Measurements from ENCODE around the gene CDC42EP4.
"Not testable (repeated sequence)": the region's sequence is repeated elsewhere in the genome, so short reads cannot be mapped to it uniquely, and the experiment has no call there.

The CDC42EP4 gene

DNA sequence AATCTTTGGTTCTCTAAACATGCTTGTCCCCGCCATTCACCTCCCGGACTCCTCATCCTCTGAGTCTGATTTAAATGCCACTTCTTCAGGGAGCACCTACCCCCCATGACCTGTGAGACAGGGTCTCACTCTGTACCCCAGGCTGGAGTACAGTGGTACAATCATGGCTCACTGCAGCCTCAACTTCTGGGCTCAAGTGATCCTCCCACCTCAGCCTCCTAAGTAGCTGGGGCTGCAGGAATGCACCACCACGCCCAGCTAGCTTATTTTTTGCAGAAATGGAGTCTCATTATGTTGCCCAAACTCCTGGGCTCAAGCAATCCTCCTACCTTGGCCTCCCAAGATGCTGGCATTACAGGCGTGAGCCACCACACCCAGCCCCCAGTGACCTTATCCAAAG, 37.3 kb downstream of the CDC42EP4 start:
- DNase-seq = no peak

DNA sequence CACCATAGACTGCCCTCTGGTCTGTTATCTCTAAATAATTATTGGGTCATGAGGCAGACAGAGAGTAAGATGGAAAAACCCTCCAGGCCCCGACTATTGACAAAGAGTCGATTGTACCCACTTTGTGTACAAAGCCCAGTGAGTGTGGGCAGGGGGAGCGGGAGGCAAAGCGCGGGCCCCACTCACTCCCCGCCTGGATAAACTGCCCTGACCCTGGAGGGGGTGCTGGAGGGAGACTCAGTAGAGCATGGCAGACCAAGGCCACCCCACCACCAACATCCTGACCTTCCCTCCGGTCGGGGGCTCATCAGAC, 38.9 kb downstream of the CDC42EP4 start:
- DNase-seq = no peak

DNA sequence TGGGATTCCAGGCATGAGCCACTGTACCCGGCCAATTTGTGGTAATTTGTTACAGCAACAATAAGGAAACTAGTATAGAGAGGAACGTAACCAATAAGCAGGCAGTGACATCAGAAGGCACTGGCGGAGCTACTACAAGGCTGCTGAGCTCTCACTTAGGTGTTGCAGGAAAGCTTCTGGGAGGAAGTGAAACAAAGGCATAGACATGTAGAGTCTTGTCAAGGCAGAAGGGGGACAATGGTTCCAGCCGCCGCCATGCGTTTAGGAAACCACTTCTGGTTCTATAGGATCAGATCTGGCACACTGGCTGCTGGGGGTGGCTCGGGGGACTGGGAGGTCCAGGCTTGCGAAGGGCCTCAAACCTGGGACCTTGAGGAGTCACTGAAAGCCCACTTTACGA, 40.7 kb downstream of the CDC42EP4 start:
- no peak for DNase-seq

DNA sequence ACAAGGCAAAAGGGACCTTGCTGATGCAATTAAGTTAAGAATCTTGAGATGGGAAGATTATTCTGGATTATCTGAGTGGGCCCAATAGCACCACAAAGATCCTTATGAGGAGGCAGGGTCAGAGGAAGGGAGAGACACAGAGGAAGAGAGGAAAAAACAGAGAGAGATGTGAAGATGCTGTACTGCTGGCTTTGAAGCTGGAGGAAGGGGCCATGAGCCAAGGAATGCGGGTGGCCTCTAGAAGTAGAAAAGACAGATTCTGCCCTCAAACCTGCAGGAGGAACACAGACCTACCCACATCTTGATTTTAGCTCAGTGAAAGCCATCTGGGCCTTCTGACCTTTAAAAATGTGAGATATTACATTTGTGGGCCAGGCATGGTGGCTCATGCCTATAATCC, 42.0 kb downstream of the CDC42EP4 start:
- no peak for DNase-seq

DNA sequence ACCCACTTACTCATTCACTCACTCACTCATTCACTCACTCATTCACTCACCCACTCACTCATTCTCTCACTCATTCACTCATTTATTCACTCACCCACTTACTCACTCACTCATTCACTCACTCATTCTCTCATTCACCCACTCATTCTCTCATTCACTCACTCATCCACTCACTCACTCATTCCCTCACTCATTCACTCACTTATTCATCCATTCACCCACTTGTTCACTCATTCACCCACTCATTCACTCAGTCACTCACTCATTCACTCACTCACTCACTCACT, 42.5 kb downstream of the CDC42EP4 start:
- no peak for DNase-seq

DNA sequence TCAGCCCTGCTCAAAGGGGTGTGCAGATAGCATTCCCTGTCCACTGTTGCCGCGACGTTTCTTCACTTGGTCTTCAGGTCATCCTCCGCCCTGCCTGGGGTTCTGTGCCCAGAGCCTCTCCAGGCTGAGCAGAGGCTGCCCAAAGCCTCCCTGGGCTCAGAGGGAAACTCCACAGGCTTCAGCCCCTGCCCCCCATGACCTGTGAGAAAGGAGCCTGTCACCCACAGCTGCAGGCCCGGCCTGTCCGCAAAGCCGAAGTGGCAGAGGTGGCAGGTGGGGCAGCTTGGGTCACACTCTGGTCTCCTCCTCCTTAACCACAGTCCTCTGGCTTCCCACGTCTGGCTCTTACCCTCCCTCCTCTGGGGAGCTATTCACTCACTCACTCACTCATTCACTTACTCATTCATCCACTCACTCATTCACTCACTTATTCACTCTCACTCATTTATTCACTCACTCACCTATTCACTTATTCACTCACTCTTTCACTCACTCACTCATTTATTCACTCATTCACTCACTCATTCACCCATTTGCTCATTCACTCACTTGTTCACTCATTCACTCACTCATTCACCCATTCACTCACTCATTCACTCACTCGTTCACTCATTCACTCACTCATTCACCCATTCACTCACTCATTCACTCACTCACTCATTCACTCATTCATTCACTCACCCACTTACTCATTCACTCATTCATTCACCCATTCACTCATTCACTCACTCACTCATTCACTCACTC, 43.0 kb downstream of the CDC42EP4 start:
- no peak for DNase-seq

DNA sequence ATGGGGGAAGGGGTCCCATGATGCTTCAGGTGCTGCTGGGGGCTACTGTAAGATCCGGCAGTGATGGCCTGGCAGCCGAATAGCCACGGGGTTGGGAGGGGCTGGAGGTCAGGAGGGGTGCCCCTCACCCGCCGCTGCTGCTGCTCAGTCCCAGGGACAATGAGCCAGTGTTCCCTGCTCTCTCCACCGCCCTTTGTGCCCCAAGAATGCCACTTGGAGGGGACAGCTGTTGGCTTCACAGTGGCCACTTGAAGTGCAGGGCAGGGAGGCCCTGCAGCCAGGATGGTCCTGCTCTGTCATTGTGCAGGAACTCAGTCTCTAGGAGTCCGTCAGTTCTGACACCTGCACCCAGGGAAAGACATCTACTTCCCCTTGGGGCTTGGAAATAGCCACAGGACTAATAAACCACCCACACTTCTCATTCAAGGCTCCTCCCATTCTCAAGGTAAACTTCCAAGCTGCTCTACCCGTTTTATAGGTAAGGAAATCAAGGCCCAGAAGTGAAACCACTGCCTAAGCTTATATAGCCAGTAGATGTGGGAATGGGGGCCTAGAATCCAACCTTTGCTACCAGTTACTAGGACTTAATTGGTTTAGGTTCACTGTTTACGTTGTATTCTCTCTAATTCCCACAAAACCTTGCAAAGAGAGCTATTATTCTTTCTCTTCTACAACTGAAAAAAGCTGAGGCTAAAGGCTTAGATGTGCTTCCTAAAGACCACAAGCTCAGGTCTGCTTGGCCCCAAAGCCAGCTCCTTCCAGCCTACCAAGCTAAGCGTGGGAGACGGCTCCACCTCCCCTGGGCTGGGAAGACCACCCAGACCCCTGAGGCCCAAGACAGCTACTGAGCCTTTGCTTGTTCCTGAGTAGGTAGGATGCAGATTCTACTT, 43.9 kb downstream of the CDC42EP4 start:
- DNase-seq = no peak

- DNase-seq = no peak
Measured at GRCh38 chr17:73266796-73267195, 45.0 kb downstream of the CDC42EP4 start.

DNA sequence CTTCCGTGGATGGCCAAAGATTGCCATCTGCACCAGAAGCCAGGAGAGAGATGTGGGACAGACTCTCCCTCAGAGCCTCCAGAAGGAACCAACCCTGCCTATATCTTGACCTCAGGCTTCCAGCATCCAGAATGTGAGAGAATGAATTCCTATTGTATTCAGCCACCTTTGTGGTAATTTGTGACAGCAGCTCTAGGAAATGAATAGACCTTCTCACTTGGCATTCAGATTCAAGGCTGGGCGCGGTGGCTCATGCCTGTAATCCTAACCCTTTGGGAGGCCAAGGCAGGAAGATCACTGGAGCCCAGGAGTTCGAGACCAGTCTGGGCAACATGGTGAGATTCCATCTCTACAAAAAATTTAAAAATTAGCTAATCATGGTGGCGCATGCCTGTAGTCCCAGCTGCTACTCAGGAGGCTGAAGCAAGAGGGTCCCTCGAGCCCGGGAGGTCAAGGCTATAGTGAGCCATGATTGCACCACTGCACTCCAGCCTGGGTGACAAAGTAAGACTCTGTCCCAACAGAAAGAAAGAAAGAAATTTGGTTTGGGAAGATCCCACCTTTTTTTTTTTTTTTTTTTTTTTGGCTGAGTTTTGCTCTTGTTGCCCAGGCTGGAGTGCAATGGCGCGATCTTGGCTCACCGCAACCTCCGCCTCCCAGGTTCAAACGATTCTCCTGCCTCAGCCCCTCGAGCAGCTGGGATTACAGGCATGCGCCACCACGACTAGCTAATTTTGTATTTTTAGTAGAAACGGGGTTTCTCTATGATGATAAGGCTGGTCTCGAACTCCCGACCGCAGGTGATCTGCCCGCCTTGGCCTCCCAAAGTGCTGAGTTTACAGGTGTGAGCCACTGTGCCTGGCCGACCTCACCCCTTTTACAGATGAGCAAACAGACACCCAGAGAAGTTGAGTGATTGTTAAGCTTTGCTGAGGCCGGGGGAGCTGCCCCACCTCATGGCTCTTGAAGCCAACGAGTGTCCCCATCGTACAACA, 45.9 kb downstream of the CDC42EP4 start:
- DNase-seq = no peak

GRCh38 chr17:73264448-73264847, 47.4 kb downstream of the CDC42EP4 start:
- DNase-seq = not testable (repeated sequence)

DNA sequence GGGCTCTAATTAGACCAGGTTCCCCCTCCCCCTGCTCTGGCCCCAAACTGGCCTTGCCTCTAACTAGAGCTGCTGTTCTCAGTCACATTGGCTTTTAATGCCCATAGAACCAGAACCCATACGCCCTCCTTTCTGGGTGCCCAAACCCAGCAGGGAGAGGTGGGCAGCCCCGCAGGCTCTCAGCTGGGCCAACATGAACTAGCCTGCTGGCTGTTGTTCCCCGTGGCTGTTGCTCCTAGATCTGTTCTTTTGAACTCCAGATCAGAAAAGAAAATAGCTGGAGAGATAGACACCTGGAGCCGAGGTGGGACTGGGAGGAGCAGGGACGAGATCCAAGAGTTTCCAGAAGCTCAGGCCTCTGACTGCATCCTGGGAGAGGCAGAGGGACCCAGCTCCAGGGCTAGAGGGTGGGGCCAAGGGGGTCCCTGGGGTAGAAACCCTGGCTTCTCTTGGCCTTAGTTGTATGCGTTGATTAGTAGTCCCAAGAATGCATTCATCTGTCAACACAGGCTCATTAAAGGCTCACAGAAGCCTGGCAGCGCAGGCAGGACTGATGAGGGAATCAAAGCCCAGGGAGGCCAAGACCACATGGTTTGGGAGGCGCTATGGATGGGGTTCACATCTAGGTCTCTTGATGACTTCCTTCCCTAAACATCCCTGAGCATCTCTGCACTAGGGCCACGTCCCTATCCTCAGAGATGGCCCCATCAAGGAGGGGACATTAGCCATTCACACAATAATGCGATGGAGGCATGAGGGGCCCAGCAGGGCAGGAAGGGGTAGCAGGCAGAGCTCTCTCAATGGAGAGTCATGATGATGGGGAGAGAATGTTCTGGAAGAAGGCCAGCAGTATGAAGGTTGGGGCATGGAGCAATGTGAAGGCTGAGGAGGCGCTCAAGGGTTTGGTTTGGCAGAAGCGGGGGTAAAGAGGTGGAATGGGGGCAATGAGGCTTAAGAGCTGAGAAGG, 48.8 kb downstream of the CDC42EP4 start:
- no peak for DNase-seq

- DNase-seq = no peak
Measured at GRCh38 chr17:73261952-73262675, 49.7 kb downstream of the CDC42EP4 start.

DNA sequence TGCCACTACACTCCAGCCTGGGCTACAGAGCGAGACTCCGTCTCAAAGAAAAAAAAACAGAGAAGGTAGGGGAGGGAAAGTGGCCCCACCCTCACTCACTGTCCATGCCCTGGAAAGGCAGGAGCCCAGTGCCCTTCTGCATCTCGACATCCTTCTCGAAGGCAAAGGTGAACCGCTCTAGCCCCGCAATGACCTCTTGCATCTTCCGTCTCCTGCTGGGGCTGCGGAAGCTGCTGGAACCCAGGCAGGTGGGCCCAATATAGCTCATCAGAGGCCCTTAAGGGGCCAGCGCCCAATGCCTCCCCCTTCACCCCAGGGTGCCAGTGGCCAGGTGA, 50.2 kb downstream of the CDC42EP4 start, which contains the start of gene CPSF4L:
TSS of gene CPSF4L (minus strand) at position 264 of the 335 bp plus-strand sequence. CDS start at position 202, 62 bp downstream.
- no peak for DNase-seq

DNA sequence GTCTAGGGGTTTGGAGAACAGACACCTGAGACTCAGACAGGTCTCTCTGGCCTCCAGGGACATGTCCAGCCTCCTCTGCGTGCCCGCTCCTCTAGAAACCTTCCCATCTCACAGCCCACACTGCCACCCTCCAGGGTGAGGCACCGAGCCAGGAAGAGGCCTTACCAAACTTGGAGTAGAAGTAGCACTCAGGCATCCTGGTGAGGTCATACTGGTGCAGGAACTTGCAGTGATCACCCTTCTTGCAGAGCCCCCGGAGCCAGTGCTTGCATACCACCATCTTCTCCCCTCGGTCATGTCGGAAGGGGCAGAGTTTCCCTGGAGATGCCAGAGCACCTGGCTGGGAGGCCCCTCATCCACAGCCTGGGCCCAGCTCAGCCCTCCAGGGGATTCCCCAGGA, 54.3 kb downstream of the CDC42EP4 start:
- DNase-seq = no peak

DNA sequence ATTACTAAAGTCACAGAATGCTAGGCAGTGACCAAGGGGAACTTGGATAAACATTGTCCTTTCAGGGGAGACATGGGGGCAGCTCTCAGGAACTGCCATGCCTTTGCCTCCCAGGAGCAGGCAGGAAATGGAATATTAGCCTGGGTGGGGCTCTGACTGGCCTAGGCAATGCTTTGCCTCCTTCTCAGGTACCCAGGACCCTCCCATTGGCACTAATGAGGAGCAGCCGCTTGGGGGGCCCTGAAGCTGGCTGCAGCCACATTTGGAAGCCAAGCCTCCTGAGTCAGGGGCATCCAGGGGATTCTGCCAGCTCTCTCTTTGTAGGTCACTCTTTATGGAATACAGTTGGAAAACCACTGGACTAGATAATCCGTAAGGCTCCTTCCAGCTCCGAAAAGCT, 55.6 kb downstream of the CDC42EP4 start:
- DNase-seq = no peak

DNA sequence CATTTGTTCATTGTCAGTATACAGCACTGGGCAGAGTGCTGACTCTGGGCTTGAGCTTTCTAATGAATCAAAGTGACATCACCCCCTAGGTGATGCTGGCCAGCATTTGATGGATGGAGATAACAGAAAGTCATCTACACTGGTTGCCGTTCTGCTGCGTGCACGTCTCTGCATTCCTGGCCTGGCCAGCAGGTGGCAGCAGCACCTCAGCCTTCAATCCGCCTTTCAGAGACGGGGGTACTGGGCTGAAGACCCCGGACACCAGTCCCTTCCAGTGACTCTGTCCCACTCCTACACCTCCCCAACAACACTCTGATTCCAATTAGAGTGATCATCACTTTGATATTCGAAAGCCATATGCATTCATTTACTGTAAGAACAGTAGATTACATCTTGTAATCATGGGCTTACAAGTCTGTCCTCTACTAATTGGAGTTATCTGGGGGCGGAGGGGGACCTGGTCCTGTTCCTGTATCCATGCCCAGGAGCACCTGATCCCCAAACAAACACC, 56.1 kb downstream of the CDC42EP4 start:
- DNase-seq = peak; percentile 16 to 51 (median 34)

DNA sequence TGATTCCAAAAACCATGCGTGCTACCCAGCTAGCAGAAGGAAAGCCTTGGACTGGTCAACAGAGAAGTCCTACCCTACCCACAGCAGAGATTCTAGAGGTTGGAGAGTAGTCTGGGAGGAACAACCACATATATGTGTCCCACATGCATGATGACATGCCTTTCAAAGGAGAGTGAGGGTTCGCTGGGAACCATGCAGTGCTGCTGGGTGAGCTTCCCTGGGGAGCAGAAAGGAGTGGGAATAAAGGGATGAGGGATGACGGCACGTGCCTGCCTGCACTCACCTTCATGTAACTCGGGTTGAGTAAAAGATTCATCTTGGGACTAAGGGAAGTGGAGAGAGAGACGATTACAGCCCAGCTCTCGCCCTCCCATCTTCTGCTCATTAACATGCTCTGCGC, 59.9 kb downstream of the CDC42EP4 start:
- no peak for DNase-seq

DNA sequence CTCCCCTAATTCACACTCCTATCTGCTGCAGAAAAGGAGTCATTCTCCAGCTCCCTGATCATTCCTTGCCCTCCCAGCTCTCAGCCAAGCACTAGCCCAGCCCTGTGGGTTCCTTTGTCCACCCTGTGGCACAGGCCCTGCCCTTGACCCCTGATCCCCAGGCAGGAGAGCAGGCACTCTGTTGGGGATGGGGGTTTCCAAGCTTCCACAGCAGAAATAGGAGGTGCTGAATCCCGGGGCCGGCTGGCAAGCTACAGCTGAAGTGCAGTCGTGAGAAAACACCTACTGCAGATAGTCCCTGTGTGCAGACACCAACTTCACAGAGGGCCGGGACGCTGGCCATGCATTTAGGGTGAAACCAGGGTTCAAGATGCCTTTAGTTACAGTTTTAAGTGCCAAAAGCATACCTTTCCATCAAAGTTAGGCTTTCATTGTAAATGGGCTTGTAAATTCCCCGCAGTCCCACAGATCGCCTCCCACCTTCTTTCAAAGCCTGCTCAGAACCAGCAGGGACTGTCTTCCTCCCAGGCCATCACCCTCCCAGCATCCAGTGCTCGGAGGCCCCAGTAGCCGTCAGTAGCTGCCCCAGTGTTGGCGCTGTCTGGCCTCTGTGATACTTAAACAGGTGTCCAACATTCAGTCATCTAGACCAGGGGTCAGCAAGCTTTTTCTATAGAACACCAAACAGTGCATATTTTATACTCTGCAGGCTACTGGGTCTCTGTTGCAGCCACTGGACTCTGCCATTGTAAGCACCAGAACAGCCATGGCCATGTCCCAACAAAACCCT, 60.8 kb downstream of the CDC42EP4 start:
- DNase-seq = no peak

- DNase-seq = no peak
Measured at GRCh38 chr17:73249700-73250099, 62.1 kb downstream of the CDC42EP4 start.

DNA sequence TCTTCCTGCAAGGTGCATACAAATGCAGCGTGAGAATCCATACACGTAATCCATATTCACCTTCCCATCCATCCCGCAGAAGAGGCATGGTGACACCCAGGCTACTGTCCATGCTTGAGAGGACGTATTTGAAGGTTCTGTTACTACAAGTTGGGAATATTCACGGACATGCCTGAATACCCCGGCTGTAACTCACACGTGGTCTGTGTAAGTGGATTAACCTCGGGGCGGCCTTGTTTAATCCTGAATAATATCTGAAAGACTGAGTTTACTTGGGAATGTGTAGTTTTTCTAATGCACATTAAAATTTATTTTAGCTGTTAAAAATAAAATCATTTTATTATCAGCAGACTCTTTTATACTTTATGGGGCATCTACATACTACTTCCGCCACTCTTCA, 63.3 kb downstream of the CDC42EP4 start:
- DNase-seq = no peak
